ENCODE results near the gene GLYR1.

DNA sequence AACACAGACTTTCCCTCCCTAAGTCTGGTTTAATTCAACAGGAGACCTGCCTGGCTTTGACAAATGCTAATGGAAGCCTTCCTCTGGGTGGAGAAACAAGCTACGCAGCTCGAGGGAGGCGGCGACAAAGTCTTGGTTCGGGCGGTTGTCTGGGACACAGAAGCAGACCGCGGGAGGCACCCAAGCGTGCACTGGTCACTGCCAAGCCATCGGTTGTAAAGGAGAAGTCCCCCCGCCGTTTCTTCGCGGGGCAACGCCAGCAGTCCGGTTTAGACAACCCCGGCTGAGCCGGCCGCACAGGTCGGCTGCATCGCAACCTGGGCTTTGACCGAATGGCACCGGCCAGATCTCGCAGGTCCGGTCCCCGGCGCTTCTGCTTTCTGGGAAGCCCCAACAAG is 586 bp downstream of the GLYR1 start:
- TF ChIP-seq YY1 (IDR thresholded peaks at IDR 0.05; ENCODE audit: low read depth, low read length) = peak; percentile 37; the same call in 1 of the 2 replicates
- TF ChIP-seq, protein P1, sequence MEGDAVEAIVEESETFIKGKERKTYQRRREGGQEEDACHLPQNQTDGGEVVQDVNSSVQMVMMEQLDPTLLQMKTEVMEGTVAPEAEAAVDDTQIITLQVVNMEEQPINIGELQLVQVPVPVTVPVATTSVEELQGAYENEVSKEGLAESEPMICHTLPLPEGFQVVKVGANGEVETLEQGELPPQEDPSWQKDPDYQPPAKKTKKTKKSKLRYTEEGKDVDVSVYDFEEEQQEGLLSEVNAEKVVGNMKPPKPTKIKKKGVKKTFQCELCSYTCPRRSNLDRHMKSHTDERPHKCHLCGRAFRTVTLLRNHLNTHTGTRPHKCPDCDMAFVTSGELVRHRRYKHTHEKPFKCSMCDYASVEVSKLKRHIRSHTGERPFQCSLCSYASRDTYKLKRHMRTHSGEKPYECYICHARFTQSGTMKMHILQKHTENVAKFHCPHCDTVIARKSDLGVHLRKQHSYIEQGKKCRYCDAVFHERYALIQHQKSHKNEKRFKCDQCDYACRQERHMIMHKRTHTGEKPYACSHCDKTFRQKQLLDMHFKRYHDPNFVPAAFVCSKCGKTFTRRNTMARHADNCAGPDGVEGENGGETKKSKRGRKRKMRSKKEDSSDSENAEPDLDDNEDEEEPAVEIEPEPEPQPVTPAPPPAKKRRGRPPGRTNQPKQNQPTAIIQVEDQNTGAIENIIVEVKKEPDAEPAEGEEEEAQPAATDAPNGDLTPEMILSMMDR (IDR thresholded peaks at IDR 0.05 in 2 of 3, conservative IDR thresholded peaks at IDR 0.05 in 1 of 3; ENCODE audit: control insufficient read depth in 2 of 3, extremely low read depth in 1 of 3, insufficient read depth in 1 of 3, low read depth in 3 of 3, low read length in 3 of 3) = no peak
